Esophagus squamous epithelium (tissue), 5 donors: ENCODE results near the gene DAAM1. TPM values are rescaled to one million over a fixed set of nuclear protein-coding genes. Genes with fewer than 3 reads are reported as not detected.
A peak's percentile ranks its signal among the peaks of the same experiment; 100 is the strongest.

Experiments used
- DNase-seq: peaks from one replicate; lab custom pipeline; 2025; lab: John Stamatoyannopoulos, UW
- H3K27ac ChIP-seq, 4 donors: fragments of 200-600 bp; sonication (generic); one replicate each; pipeline ENCODE4 v1.5.1; 2016 to 2019; ENCODE audit warnings: mild to moderate bottlenecking in 1 of 4
- H3K27me3 ChIP-seq, 4 donors: fragments of 200-600 bp; sonication (generic); 1 replicate in 3 of 4; 2 replicates in 1 of 4; pipeline versions ENCODE4 v1.5.1 to v1.6.0; 2017 to 2021; ENCODE audit warnings: antibody characterized with exemption in 1 of 4
- H3K36me3 ChIP-seq, 3 donors: fragments of 200-600 bp; sonication (generic); one replicate each; pipeline ENCODE4 v1.5.1; 2016 to 2019
- H3K4me1 ChIP-seq, 3 donors: fragments of 200-600 bp; sonication (generic); one replicate each; pipeline ENCODE4 v1.5.1; 2017 to 2019
- H3K4me3 ChIP-seq, 4 donors: fragments of 200-600 bp; sonication (generic); 1 replicate in 3 of 4; 2 replicates in 1 of 4; pipeline ENCODE4 v1.5.1; 2016 to 2019; ENCODE audit warnings: mild to moderate bottlenecking in 2 of 4, moderate library complexity in 1 of 4
- H3K9me3 ChIP-seq, 3 donors: fragments of 200-600 bp; sonication (generic); one replicate each; pipeline ENCODE4 v1.5.1; 2016 to 2019
- CTCF ChIP-seq, 6 experiments: fragments of 450-650 bp in 4 of 6; fragments of 200-600 bp in 2 of 6; sonication (generic) in 2 of 6; IDR thresholded peaks; one replicate each; pipeline ENCODE4 v1.5.1; 2016 to 2019; ENCODE audit warnings: antibody characterized with exemption in 6 of 6, mild to moderate bottlenecking in 4 of 6, moderate library complexity in 4 of 6
- POLR2A ChIP-seq, 4 donors: fragments of 450-650 bp; IDR thresholded peaks; one replicate each; pipeline ENCODE4 v1.6.1; 2017; ENCODE audit warnings: antibody characterized with exemption in 4 of 4, mild to moderate bottlenecking in 4 of 4, moderate library complexity in 3 of 4
- WGBS, 2 donors: methylation state at CpG; one replicate each; pipeline ENCODE4 v1.1.5; 2018; 5-methylcytosine and 5-hydroxymethylcytosine counted together
- intact Hi-C: fragments of 100-400 bp; cut with DNase I; formaldehyde crosslinking; loops from one replicate; pipeline ENCODE4 v1.15.0; 2022
- total RNA-seq, 4 donors: library from RNA; depleted of rRNA; stranded (reverse); fragments of >200 nt; gene quantifications; one replicate each; pipeline ENCODE4 v1.1.0, GENCODE V29; 2016
- donor health status: DM: yes; HTN: yes; CAD: no.

DAAM1 gene
- total RNA-seq, 4 donors from 2014 or later = 47.2 to 91.7 (median 64.0) TPM

DNA sequence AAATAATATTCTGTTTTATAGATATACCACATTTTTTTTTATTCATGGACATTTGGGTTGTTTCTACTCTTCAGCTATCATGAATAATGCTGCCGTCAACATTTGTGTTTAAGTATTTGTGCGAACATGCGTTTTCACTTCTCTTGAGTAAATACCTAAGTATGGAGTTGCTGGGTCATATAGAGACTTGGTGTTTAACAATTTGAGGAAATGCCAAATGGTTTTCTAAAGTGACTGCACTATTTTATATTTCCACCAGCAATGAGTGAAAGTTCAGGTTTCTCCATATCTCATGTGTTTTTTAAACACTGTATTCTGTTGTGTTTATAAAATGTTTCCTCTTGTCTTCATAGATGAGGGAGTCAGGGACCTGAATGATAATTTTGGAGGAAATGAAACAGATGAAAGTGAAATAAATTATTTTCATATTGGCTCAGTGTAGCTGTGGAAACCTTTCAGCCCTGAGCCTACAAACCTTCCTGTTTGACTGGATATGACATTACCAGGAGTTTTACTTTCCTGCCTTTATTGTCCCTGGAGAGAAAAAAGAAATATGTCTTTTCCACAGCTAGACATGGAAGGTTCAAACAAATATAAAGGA is 26.3 kb downstream of the DAAM1 start:
- no peak overlapping the region for H3K4me3 ChIP-seq
- 72 to 85% methylated on average over 3 of the region's 3 CpGs for WGBS, 2 donors
- DNase-seq = no peak
- intact Hi-C loops = no loop called here
- peaks cover 0 to 72% (median 18%) of the 10 kb centered on the region in 3 donors for H3K4me1 ChIP-seq
- TF ChIP-seq CTCF (IDR thresholded peaks at IDR 0.05) (no peak), POLR2A (IDR thresholded peaks at IDR 0.05) (no peak)
- H3K27ac ChIP-seq = peak overlapping the region; percentile 8 to 66 (median 52)
- H3K36me3 ChIP-seq = no peaks in the 10 kb centered on the region
- H3K27me3 ChIP-seq = no peaks in the 10 kb centered on the region
- no peaks in the 10 kb centered on the region for H3K9me3 ChIP-seq

DNA sequence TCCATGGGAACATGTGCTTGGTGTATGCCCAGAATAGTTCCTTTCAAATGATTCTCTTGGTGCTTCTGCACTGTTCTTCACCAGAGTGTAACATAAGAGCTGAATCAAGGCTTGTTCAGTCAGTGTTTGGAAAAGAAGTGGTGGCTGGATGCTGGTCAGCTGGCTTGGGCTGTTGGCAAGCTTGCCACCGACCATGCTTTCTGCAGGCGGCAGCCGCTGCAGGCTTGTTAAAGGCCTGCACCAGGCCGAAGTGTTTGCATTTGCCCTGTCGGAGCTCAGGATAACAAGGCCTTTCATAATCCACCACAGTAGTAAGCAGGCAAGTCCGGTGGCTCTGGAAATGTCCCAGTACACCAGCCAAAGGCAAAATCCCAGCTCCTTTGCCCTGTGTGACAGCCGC is 26.9 kb downstream of the DAAM1 start:
- Histone ChIP-seq H3K4me1 (peaks cover 0 to 72% (median 18%) of the 10 kb centered on the region in 3 donors), H3K27ac (peak overlapping the region; percentile 8 to 66 (median 52)), H3K9me3 (no peaks in the 10 kb centered on the region), H3K36me3 (no peaks in the 10 kb centered on the region), H3K27me3 (no peaks in the 10 kb centered on the region), H3K4me3 (no peak overlapping the region)
- intact Hi-C loops = no loop called here
- 16 to 55% methylated on average over 2 to 6 of the region's 7 CpGs for WGBS, 2 donors
- DNase-seq = no peak
- TF ChIP-seq CTCF (IDR thresholded peaks at IDR 0.05) = no peak
- no peak for TF ChIP-seq POLR2A (IDR thresholded peaks at IDR 0.05)

DNA sequence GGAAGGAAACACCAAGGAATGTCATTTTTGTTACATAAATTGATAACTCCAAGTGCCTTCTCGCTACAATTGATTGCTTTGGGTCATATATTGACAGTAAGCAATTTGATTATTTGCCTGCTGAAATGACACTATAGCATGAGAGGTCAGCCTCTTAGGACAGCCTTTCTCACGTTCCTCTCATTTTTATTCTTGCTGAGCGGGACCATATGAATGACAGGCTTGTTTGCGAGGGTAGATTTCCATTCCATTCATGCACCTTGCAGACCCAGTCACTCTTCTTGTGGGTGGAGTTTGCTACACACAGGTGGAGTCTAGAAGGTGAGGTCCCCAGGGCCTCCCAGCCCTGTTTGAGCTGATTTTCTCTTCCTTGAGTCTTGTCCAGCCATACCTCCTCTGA is 27.3 kb downstream of the DAAM1 start:
- peaks cover 0 to 72% (median 18%) of the 10 kb centered on the region in 3 donors for H3K4me1 ChIP-seq
- no peaks in the 10 kb centered on the region for H3K9me3 ChIP-seq
- intact Hi-C loops = no loop called here
- no peaks in the 10 kb centered on the region for H3K36me3 ChIP-seq
- 82 to 90% methylated on average over 4 of the region's 4 CpGs for WGBS, 2 donors
- peak overlapping the region; percentile 8 to 66 (median 52) for H3K27ac ChIP-seq
- no peak for DNase-seq
- no peak overlapping the region for H3K4me3 ChIP-seq
- no peak for TF ChIP-seq POLR2A (IDR thresholded peaks at IDR 0.05)
- no peak for TF ChIP-seq CTCF (IDR thresholded peaks at IDR 0.05)
- no peaks in the 10 kb centered on the region for H3K27me3 ChIP-seq

- Histone ChIP-seq H3K36me3 (no peaks in the 10 kb centered on the region), H3K4me1 (peaks cover 0 to 72% (median 16%) of the 10 kb centered on the region in 3 donors), H3K9me3 (no peaks in the 10 kb centered on the region), H3K27me3 (no peaks in the 10 kb centered on the region), H3K4me3 (no peak overlapping the region), H3K27ac (peak overlapping the region in 1 of 4 donors; percentile 24)
- no peak for DNase-seq
- intact Hi-C loops = no loop called here
- 64 to 69% methylated on average over 1 of the region's 1 CpG for WGBS, 2 donors
- TF ChIP-seq CTCF (IDR thresholded peaks at IDR 0.05) (no peak), POLR2A (IDR thresholded peaks at IDR 0.05) (no peak)
Measured at GRCh38 chr14:59217011-59217410, 28.5 kb downstream of the DAAM1 start.

- WGBS, 2 donors = 80 to 91% methylated on average over 2 of the region's 2 CpGs
- H3K9me3 ChIP-seq = no peaks in the 10 kb centered on the region
- TF ChIP-seq CTCF (IDR thresholded peaks at IDR 0.05) (no peak), POLR2A (IDR thresholded peaks at IDR 0.05) (no peak)
- H3K27me3 ChIP-seq = no peaks in the 10 kb centered on the region
- no peaks in the 10 kb centered on the region for H3K36me3 ChIP-seq
- H3K4me1 ChIP-seq = peaks cover 0 to 49% (median 11%) of the 10 kb centered on the region in 3 donors
- intact Hi-C loops = no loop called here
- no peak for DNase-seq
- no peak overlapping the region for H3K27ac ChIP-seq
- no peak overlapping the region for H3K4me3 ChIP-seq
Measured at GRCh38 chr14:59221568-59221967, 33.1 kb downstream of the DAAM1 start.
